ENCODE results near the gene PIP5K1B.

DNA sequence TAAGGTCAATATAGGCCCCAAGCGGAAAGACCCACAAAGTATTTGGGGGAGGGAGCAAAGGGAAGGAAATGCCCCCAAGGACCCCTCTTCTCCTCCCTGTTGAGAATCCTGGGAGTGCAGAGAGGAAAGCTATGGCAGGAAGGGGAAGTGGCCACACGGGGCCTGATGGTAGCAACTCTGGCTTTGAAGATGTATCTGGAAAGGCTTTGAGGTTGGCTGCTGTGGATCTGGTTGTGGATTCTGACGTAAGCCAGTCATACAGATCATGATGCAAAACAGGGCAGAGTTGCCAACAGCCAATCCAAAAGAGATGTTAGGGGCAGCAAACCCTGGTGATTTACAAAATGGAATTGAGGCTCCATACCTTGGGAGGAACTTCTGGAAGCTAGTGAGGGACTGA, 200.1 kb downstream of the PIP5K1B start:
- TF ChIP-seq, protein P1, sequence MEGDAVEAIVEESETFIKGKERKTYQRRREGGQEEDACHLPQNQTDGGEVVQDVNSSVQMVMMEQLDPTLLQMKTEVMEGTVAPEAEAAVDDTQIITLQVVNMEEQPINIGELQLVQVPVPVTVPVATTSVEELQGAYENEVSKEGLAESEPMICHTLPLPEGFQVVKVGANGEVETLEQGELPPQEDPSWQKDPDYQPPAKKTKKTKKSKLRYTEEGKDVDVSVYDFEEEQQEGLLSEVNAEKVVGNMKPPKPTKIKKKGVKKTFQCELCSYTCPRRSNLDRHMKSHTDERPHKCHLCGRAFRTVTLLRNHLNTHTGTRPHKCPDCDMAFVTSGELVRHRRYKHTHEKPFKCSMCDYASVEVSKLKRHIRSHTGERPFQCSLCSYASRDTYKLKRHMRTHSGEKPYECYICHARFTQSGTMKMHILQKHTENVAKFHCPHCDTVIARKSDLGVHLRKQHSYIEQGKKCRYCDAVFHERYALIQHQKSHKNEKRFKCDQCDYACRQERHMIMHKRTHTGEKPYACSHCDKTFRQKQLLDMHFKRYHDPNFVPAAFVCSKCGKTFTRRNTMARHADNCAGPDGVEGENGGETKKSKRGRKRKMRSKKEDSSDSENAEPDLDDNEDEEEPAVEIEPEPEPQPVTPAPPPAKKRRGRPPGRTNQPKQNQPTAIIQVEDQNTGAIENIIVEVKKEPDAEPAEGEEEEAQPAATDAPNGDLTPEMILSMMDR (conservative IDR thresholded peaks at IDR 0.05; ENCODE audit: low read depth, low read length): no peak
- no peak for TF ChIP-seq EZH2phosphoT487 (IDR thresholded peaks at IDR 0.05; ENCODE audit: borderline replicate concordance, low read length)

All from PC-3 (cell line).